Keratinocyte (primary cell): ENCODE measurements around the gene RAPGEF4. TPM values are rescaled to one million over a fixed set of nuclear protein-coding genes. Genes with fewer than 3 reads are reported as not detected.

Experiments used
- DNase-seq: peaks from one replicate; pipeline ENCODE4 v3.0.0-alpha.2; 2011; ENCODE audit warnings: low read depth, missing footprints, low spot score
- FAIRE-seq: peaks from 2 replicates; lab custom pipeline; 2011; peaks lifted over from hg19 to GRCh38; lab: Jason Lieb, UNC
- H2AFZ ChIP-seq: 2 replicates; pipeline ENCODE4 v1.6.0; 2012; ENCODE audit warnings: low read length, control low read depth, inconsistent platforms; ENCODE audit not compliant: control insufficient read depth
- H3K27ac ChIP-seq: 2 replicates; pipeline ENCODE4 v1.5.1; 2011; ENCODE audit warnings: low read length; ENCODE audit not compliant: control insufficient read depth, insufficient read depth
- H3K27me3 ChIP-seq: 3 replicates; pipeline ENCODE4 v1.6.0; 2011; ENCODE audit warnings: low read length; ENCODE audit not compliant: control insufficient read depth, insufficient read depth; ENCODE audit errors: extremely low read depth
- H3K36me3 ChIP-seq, 2 experiments: 2 replicates in 1 of 2; 3 replicates in 1 of 2; pipeline ENCODE4 v1.5.1; 2011; ENCODE audit warnings: low read length in 2 of 2, mild to moderate bottlenecking in 1 of 2; ENCODE audit not compliant: control insufficient read depth in 2 of 2, insufficient read depth in 2 of 2; ENCODE audit errors: extremely low read depth in 1 of 2
- H3K4me1 ChIP-seq: 3 replicates; pipeline ENCODE4 v1.5.1; 2011; ENCODE audit warnings: low read length; ENCODE audit not compliant: control insufficient read depth, insufficient read depth; ENCODE audit errors: extremely low read depth
- H3K4me2 ChIP-seq: 3 replicates; pipeline ENCODE4 v1.6.0; 2011; ENCODE audit warnings: low read depth, low read length; ENCODE audit not compliant: control insufficient read depth, insufficient read depth; ENCODE audit errors: extremely low read depth
- H3K4me3 ChIP-seq, 3 experiments: fragments of 200-600 bp in 1 of 3; sonication (generic) in 1 of 3; 2 replicates in 2 of 3; 3 replicates in 1 of 3; pipeline ENCODE4 v1.5.1; 2011 to 2016; ENCODE audit warnings: low read length in 3 of 3, mild to moderate bottlenecking in 3 of 3, control low read depth in 2 of 3, inconsistent platforms in 1 of 3, low read depth in 1 of 3, mixed read lengths in 1 of 3, mixed run types in 1 of 3, moderate library complexity in 1 of 3; ENCODE audit not compliant: control insufficient read depth in 2 of 3, insufficient read depth in 2 of 3; ENCODE audit errors: extremely low read depth in 1 of 3
- H3K79me2 ChIP-seq: 2 replicates; pipeline ENCODE4 v1.6.0; 2012; ENCODE audit warnings: low read length; ENCODE audit not compliant: control insufficient read depth, insufficient read depth
- H3K9ac ChIP-seq: 3 replicates; pipeline ENCODE4 v1.6.0; 2011; ENCODE audit warnings: low read length; ENCODE audit not compliant: control insufficient read depth, insufficient read depth; ENCODE audit errors: extremely low read depth
- H3K9me1 ChIP-seq: 3 replicates; pipeline ENCODE4 v1.6.0; 2011; ENCODE audit warnings: low read length; ENCODE audit not compliant: control insufficient read depth, insufficient read depth; ENCODE audit errors: extremely low read depth
- H3K9me3 ChIP-seq: 2 replicates; pipeline ENCODE4 v1.5.1; 2012; ENCODE audit warnings: low read depth, low read length; ENCODE audit not compliant: control insufficient read depth
- H4K20me1 ChIP-seq: 3 replicates; pipeline ENCODE4 v1.6.0; 2011; ENCODE audit warnings: low read length; ENCODE audit not compliant: control insufficient read depth, insufficient read depth; ENCODE audit errors: extremely low read depth
- EZH2 ChIP-seq: IDR thresholded peaks from one replicate; pipeline ENCODE4 v1.6.1; 2012; ENCODE audit warnings: inconsistent platforms, mild to moderate bottlenecking, low read length, moderate library complexity
- dilution Hi-C: fragments of 300-500 bp; cut with MboI; formaldehyde crosslinking; loops from one replicate; pipeline ENCODE4 v1.7.0; 2020; ENCODE audit warnings: low sequenced_read_pairs; ENCODE audit not compliant: extremely low pct_ligation_motif_present
- polyA plus RNA-seq, 5 experiments: library from polyadenylated mRNA; depleted of rRNA in 3 of 5; stranded (reverse) in 3 of 5; stranded (forward) in 1 of 5; unstranded in 1 of 5; fragments of >200 nt; gene quantifications; 1 replicate in 1 of 5; 2 replicates in 3 of 5; 3 replicates in 1 of 5; pipeline versions ENCODE4 v1.2.1 to v1.2.3, GENCODE V29; 2011 to 2012; ENCODE audit warnings: missing spikeins in 2 of 5, low read depth in 1 of 5, low replicate concordance in 1 of 5
- TF ChIP-seq, protein P1 (sequence below), 3 experiments: IDR thresholded peaks in 1 of 3; conservative IDR thresholded peaks in 1 of 3; optimal IDR thresholded peaks in 1 of 3; 2 replicates in 2 of 3; 3 replicates in 1 of 3; pipeline versions ENCODE3 to v1.5.1; 2011; ENCODE audit warnings: low read length in 3 of 3, mild to moderate bottlenecking in 3 of 3, moderate library complexity in 2 of 3, control low read depth in 1 of 3, inconsistent platforms in 1 of 3; ENCODE audit not compliant: insufficient read depth in 2 of 3; ENCODE audit errors: extremely low read depth in 1 of 3

Gene RAPGEF4
- polyA plus RNA-seq, 1 donor (not counting 4 experiments of a cell fraction or from before 2014, with no cell fraction given), result 1.6 TPM

- DNase-seq (no peak), FAIRE-seq (no peak)
- no peaks in the 10 kb centered on the region for H3K4me1 ChIP-seq
- H3K27me3 ChIP-seq, result no peaks in the 10 kb centered on the region
- no peak overlapping the region for H3K9ac ChIP-seq
- no peaks in the 10 kb centered on the region for H3K36me3 ChIP-seq
- no peak overlapping the region for H2AFZ ChIP-seq
- H3K79me2 ChIP-seq, result no peaks in the 10 kb centered on the region
- TF ChIP-seq, protein P1, sequence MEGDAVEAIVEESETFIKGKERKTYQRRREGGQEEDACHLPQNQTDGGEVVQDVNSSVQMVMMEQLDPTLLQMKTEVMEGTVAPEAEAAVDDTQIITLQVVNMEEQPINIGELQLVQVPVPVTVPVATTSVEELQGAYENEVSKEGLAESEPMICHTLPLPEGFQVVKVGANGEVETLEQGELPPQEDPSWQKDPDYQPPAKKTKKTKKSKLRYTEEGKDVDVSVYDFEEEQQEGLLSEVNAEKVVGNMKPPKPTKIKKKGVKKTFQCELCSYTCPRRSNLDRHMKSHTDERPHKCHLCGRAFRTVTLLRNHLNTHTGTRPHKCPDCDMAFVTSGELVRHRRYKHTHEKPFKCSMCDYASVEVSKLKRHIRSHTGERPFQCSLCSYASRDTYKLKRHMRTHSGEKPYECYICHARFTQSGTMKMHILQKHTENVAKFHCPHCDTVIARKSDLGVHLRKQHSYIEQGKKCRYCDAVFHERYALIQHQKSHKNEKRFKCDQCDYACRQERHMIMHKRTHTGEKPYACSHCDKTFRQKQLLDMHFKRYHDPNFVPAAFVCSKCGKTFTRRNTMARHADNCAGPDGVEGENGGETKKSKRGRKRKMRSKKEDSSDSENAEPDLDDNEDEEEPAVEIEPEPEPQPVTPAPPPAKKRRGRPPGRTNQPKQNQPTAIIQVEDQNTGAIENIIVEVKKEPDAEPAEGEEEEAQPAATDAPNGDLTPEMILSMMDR (optimal IDR thresholded peaks at IDR 0.05 in 1 of 3, IDR thresholded peaks at IDR 0.05 in 1 of 3, conservative IDR thresholded peaks at IDR 0.05 in 1 of 3; ENCODE audit: extremely low read depth in 1 of 3, insufficient read depth in 2 of 3, low read length in 3 of 3), result no peak
- no peak for TF ChIP-seq EZH2
- no peak overlapping the region for H3K27ac ChIP-seq
- H3K4me2 ChIP-seq, result no peak overlapping the region
- no peaks in the 10 kb centered on the region for H4K20me1 ChIP-seq
- dilution Hi-C loops, result no loop called here
- H3K9me1 ChIP-seq, result no peaks in the 10 kb centered on the region
- no peak overlapping the region for H3K4me3 ChIP-seq
- H3K9me3 ChIP-seq, result no peaks in the 10 kb centered on the region
These were observed 241.2 kb downstream of the RAPGEF4 start for GRCh38 chr2:172976816-172977215.

DNA sequence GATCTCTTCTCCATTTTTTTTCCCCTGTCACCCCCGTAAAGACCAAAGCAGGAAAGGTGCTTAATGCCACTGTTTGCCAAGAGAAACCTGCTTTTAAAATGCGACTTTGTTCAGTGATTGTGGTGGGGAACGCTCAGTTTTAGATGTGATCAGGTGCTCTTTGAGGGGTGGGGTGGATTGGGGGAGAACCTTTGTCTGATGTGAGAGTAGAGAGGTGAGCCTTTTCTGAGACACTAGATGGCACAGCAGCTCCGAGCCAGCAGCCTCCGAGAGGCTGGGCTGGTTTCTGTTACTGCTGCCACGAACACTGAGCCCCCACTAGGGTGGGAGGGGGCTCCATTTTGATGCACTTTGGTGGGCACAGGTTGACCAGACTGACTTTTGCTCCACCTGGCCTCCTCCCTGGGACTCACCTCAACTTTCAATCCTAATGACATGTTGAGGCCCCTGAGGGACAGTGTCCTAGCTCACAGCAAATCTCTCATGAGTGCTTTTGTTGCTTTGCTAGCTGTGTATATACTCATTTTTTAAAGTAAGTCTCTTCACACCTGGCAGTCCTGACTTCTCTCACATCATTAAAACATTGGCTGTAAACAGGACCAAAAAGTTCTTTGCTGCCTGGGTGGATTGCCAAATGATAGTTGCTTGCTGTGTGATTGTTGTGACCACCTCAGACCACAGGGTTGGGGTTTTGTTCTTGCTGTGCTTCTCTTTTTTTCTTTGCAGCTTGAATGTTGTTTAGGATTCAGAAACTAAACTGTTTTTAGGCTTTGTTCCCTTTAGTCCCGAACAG, 241.8 kb downstream of the RAPGEF4 start:
- H3K4me2 ChIP-seq, result no peak overlapping the region
- FAIRE-seq, result no peak

More for the DNA sequence above, 241.8 kb downstream of the RAPGEF4 start:
- TF ChIP-seq, protein P1 (optimal IDR thresholded peaks at IDR 0.05 in 1 of 3, IDR thresholded peaks at IDR 0.05 in 1 of 3, conservative IDR thresholded peaks at IDR 0.05 in 1 of 3; ENCODE audit: extremely low read depth in 1 of 3, insufficient read depth in 2 of 3, low read length in 3 of 3), result no peak
- TF ChIP-seq EZH2, result no peak
- Histone ChIP-seq H3K79me2 (no peaks in the 10 kb centered on the region), H3K27me3 (no peaks in the 10 kb centered on the region), H3K36me3 (no peaks in the 10 kb centered on the region), H3K27ac (no peak overlapping the region), H3K4me3 (no peak overlapping the region), H2AFZ (no peak overlapping the region), H3K4me1 (no peaks in the 10 kb centered on the region), H4K20me1 (no peaks in the 10 kb centered on the region), H3K9me3 (no peaks in the 10 kb centered on the region), H3K9me1 (no peaks in the 10 kb centered on the region), H3K9ac (no peak overlapping the region)
- no peak for DNase-seq
- dilution Hi-C loops, result no loop called here
